Kidney (tissue), 14 donors: Measurements from ENCODE around the gene DTNBP1. TPM values are rescaled to one million over a fixed set of nuclear protein-coding genes. Genes with fewer than 3 reads are reported as not detected.

ENCODE experiments used
- DNase-seq, 5 donors: peaks; one replicate each; pipeline ENCODE4 v3.0.0-alpha.2; 2013 to 2020
- FAIRE-seq: peaks from 2 replicates; lab custom pipeline; 2012; peaks lifted over from hg19 to GRCh38; lab: Jason Lieb, UNC
- H3K27ac ChIP-seq, 2 donors: one replicate each; pipeline ENCODE4 v1.7.0; 2013; ENCODE audit warnings: low read depth in 2 of 2, low read length in 2 of 2, inconsistent platforms in 1 of 2
- H3K27me3 ChIP-seq: one replicate; pipeline ENCODE4 v1.7.1; 2013; ENCODE audit warnings: low read length, inconsistent platforms; ENCODE audit not compliant: control insufficient read depth, insufficient read depth
- H3K36me3 ChIP-seq, 3 donors: one replicate each; pipeline versions ENCODE4 v1.7.0 to v1.7.1; 2013; ENCODE audit warnings: low read length in 3 of 3, control low read depth in 1 of 3, inconsistent platforms in 1 of 3; ENCODE audit not compliant: insufficient read depth in 3 of 3, control insufficient read depth in 2 of 3
- H3K4me1 ChIP-seq, 3 donors: one replicate each; pipeline versions ENCODE4 v1.7.0 to v1.7.1; 2013; ENCODE audit warnings: low read length in 3 of 3, inconsistent platforms in 1 of 3, low read depth in 1 of 3; ENCODE audit not compliant: control insufficient read depth in 2 of 3, insufficient read depth in 2 of 3
- H3K4me3 ChIP-seq, 3 donors: one replicate each; pipeline versions ENCODE4 v1.7.0 to v1.8.1; 2013; ENCODE audit warnings: low read length in 3 of 3, control low read depth in 1 of 3, inconsistent platforms in 1 of 3
- H3K9ac ChIP-seq, 3 donors: one replicate each; pipeline versions ENCODE4 v1.7.0 to v1.7.1; 2013; ENCODE audit warnings: low read length in 3 of 3, control low read depth in 1 of 3, inconsistent platforms in 1 of 3
- H3K9me3 ChIP-seq, 3 donors: one replicate each; pipeline versions ENCODE4 v1.7.0 to v1.7.1; 2013; ENCODE audit warnings: low read length in 3 of 3, control low read depth in 1 of 3, inconsistent platforms in 1 of 3; ENCODE audit not compliant: control insufficient read depth in 2 of 3, insufficient read depth in 1 of 3
- intact Hi-C: fragments of 100-400 bp; cut with DNase I; formaldehyde crosslinking; loops from one replicate; pipeline ENCODE4 v1.11.1; 2022
- polyA plus RNA-seq: library from polyadenylated mRNA; stranded (reverse); fragments of 350-450 nt; fragmentation: Illumina TruSeq; extraction: RNeasy Lipid Tissue Mini Kit (QIAGEN cat#74804); gene quantifications from one replicate; pipeline ENCODE4 v1.2.3, GENCODE V29; 2014; ENCODE audit warnings: low read depth, low replicate concordance; ENCODE audit not compliant: insufficient read depth
- total RNA-seq: library from RNA; stranded (reverse); fragmentation: NEBNext Ultra II Directional; extraction: Animal tissue kit (Norgen Biotek cat#: 25700); gene quantifications from one replicate; pipeline ENCODE4 v1.2.1, GENCODE V29; 2021
- TF ChIP-seq, protein P1 (sequence below): IDR thresholded peaks from 3 replicates; pipeline ENCODE4 v1.5.1; 2012; ENCODE audit warnings: mild to moderate bottlenecking, moderate library complexity, borderline replicate concordance; ENCODE audit not compliant: insufficient read depth; ENCODE audit errors: extremely low read depth
- donor health status: control.
- donor health status: control.
- donor health status: control.
- donor health status: control.
- donor health status: control.
- donor health status: DM: yes; HTN: yes; CAD: no.
- donor health status: Normal renal cell carcinoma (clear cell type).

DTNBP1 gene
- total and polyA plus RNA-seq, 2 donors from 2014 or later = 25.2 to 36.2 TPM

DNA sequence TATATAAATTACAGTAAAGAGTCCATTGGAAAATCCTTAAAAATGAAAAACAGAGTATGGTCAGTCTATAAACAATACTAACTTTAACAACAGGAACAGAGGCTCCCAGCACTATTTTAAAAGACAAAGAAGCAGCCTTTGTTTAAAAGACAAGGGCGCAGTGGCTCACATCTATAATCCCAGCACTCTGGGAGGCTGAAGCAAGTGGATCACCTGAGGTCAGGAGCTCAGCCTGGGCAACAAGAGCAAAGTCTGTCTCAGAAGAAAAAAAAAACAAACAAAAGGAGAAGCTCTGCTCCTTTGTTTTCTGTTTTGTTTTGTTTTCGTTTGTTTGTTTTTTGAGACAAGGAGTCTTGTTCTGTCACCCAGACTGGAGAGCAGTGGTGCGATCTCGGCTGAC, 89.4 kb downstream of the DTNBP1 start:
- H3K27ac ChIP-seq = no peak overlapping the region
- H3K9me3 ChIP-seq = no peaks in the 10 kb centered on the region
- no peak for FAIRE-seq
- H3K36me3 ChIP-seq = no peaks in the 10 kb centered on the region
- no peaks in the 10 kb centered on the region for H3K27me3 ChIP-seq
- H3K4me1 ChIP-seq = peaks cover 5% of the 10 kb centered on the region in 3 donors
- H3K9ac ChIP-seq = no peak overlapping the region
- DNase-seq = no peak
- TF ChIP-seq, protein P1, sequence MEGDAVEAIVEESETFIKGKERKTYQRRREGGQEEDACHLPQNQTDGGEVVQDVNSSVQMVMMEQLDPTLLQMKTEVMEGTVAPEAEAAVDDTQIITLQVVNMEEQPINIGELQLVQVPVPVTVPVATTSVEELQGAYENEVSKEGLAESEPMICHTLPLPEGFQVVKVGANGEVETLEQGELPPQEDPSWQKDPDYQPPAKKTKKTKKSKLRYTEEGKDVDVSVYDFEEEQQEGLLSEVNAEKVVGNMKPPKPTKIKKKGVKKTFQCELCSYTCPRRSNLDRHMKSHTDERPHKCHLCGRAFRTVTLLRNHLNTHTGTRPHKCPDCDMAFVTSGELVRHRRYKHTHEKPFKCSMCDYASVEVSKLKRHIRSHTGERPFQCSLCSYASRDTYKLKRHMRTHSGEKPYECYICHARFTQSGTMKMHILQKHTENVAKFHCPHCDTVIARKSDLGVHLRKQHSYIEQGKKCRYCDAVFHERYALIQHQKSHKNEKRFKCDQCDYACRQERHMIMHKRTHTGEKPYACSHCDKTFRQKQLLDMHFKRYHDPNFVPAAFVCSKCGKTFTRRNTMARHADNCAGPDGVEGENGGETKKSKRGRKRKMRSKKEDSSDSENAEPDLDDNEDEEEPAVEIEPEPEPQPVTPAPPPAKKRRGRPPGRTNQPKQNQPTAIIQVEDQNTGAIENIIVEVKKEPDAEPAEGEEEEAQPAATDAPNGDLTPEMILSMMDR = no peak
- intact Hi-C loops = no loop called here
- no peak overlapping the region for H3K4me3 ChIP-seq

DNA sequence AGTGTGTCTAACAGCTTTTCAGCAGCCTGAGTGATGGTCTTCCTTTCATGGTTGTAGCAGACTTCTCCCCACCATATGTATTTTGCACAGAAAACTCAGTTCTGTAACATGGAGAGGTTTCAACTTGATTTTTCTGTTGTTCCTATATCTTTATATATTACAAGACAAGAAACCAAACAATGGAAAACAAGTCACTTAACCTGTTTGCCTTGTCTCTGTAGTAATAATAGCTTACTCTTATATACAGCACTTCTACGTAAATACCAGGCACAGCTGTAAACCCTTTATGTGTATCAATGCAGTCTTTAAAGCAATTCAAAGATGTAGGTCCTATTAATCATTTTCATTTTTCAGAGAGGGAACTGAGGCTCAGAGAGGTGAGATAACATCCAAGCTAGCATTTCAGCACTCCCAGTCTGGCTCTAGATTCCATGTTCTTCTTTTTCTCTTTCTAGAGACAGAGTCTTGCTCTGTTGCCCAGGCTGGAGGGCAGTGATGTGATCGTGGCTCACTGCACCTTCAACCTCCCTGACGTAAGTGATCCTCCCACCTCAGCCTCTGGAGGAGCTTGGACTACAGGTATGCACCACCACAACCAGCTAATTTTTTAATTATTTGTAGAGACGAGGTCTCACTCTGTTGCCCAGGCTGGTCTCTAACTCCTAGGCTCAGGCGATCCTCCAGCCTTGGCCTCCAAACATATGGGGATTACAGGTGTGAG, 90.4 kb downstream of the DTNBP1 start:
- intact Hi-C loops = no loop called here
- Histone ChIP-seq H3K4me3 (no peak overlapping the region), H3K36me3 (no peaks in the 10 kb centered on the region), H3K9ac (no peak overlapping the region), H3K27ac (no peak overlapping the region), H3K9me3 (no peaks in the 10 kb centered on the region), H3K4me1 (peaks cover 5% of the 10 kb centered on the region in 3 donors), H3K27me3 (no peaks in the 10 kb centered on the region)
- TF ChIP-seq, protein P1 = no peak
- FAIRE-seq = no peak
- DNase-seq = no peak

DNA sequence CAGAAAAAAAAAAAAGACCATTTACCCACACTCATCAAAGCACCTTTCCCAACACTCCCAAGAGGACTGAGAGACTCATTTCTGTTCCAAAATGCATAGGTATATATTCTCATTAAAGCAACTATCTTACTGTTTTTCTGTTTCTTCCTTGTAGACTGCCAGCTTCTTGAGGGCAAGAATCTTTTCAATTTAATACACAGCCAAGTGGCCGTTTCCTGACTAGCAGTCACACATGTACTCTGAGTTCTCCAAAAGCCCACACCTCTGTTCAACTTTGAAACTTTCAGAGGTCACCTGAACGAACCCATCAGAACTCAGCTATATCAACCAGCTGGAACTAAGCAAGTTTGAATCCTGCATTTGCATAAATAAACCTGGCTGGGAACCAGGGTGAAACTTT, 92.7 kb downstream of the DTNBP1 start:
- H3K4me3 ChIP-seq = no peak overlapping the region
- TF ChIP-seq, protein P1 = no peak
- no peak overlapping the region for H3K27ac ChIP-seq
- H3K36me3 ChIP-seq = no peaks in the 10 kb centered on the region
- no peak for DNase-seq
- no peaks in the 10 kb centered on the region for H3K27me3 ChIP-seq
- no peak overlapping the region for H3K9ac ChIP-seq
- H3K9me3 ChIP-seq = no peaks in the 10 kb centered on the region
- H3K4me1 ChIP-seq = peaks cover 5 to 9% (median 5%) of the 10 kb centered on the region in 3 donors
- intact Hi-C loops = no loop called here
- no peak for FAIRE-seq
